PC-9 (cell line): ENCODE results near the gene SLC1A2.

ENCODE experiments used
- EZH2 ChIP-seq: fragments of 200-600 bp; sonication (generic); IDR thresholded peaks from 2 replicates; pipeline ENCODE4 v1.8.0; 2017; ENCODE audit warnings: antibody characterized with exemption, low read depth
- TF ChIP-seq, protein P1 (sequence below): fragments of 200-600 bp; sonication (generic); conservative IDR thresholded peaks from 2 replicates; pipeline ENCODE4 v1.6.1; 2017; ENCODE audit warnings: mixed run types, antibody characterized with exemption, mild to moderate bottlenecking, moderate library complexity

DNA sequence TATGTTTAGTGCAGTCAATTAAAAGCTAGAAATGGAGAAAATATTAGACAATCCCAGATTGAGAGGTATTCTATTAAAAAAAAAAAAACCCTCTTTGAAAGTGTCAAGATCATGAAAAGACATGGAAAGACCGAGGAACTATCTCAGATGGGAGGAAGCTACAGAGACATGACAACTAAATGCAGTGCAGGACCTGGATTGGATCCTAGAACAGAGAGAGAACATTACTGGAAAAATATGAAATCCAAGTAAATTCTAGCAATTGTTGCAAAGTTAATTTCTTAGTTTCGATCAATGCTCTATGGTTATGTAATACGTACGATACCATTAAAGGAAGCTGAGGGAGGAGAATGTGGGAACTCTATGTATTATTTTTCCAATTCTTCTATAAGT lies 43.2 kb downstream of the SLC1A2 start:
- TF ChIP-seq, protein P1, sequence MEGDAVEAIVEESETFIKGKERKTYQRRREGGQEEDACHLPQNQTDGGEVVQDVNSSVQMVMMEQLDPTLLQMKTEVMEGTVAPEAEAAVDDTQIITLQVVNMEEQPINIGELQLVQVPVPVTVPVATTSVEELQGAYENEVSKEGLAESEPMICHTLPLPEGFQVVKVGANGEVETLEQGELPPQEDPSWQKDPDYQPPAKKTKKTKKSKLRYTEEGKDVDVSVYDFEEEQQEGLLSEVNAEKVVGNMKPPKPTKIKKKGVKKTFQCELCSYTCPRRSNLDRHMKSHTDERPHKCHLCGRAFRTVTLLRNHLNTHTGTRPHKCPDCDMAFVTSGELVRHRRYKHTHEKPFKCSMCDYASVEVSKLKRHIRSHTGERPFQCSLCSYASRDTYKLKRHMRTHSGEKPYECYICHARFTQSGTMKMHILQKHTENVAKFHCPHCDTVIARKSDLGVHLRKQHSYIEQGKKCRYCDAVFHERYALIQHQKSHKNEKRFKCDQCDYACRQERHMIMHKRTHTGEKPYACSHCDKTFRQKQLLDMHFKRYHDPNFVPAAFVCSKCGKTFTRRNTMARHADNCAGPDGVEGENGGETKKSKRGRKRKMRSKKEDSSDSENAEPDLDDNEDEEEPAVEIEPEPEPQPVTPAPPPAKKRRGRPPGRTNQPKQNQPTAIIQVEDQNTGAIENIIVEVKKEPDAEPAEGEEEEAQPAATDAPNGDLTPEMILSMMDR = no peak
- TF ChIP-seq EZH2 = no peak
